Stimulated activated naive CD8-positive, alpha-beta T cell treated with anti-CD3 and anti-CD28 coated beads, Interleukin-15, amount 100 ng/mL, for 72 hours (primary cell): ENCODE results near the gene ARHGEF16.

Experiments
- ATAC-seq: fragments of 150-1000 bp; cut with Tn5 transposase; 2 replicates; pipeline ENCODE4 v1.10.0; 2021; ENCODE audit warnings: mild to moderate bottlenecking, moderate library complexity
- DNase-seq, 2 donors: peaks; one replicate each; pipeline ENCODE4 v3.0.0; 2021 to 2022
- H3K27ac Mint-ChIP-seq, 2 donors: one replicate each; pipeline ENCODE4 v1.8.0; 2022; ENCODE audit warnings: mild to moderate bottlenecking in 2 of 2, mixed read lengths in 2 of 2, moderate library complexity in 2 of 2
- H3K27me3 Mint-ChIP-seq: one replicate; pipeline ENCODE4 v1.8.0; 2022; ENCODE audit warnings: mixed read lengths
- H3K4me1 Mint-ChIP-seq: one replicate; pipeline ENCODE4 v1.8.0; 2022; ENCODE audit warnings: mild to moderate bottlenecking, mixed read lengths
- H3K4me3 Mint-ChIP-seq, 2 donors: one replicate each; pipeline ENCODE4 v1.8.0; 2022; ENCODE audit warnings: mild to moderate bottlenecking in 2 of 2, mixed read lengths in 2 of 2, moderate library complexity in 1 of 2
- H3K9me3 Mint-ChIP-seq, 2 donors: one replicate each; pipeline ENCODE4 v1.8.0; 2022; ENCODE audit warnings: mixed read lengths in 2 of 2

The ARHGEF16 gene

DNA sequence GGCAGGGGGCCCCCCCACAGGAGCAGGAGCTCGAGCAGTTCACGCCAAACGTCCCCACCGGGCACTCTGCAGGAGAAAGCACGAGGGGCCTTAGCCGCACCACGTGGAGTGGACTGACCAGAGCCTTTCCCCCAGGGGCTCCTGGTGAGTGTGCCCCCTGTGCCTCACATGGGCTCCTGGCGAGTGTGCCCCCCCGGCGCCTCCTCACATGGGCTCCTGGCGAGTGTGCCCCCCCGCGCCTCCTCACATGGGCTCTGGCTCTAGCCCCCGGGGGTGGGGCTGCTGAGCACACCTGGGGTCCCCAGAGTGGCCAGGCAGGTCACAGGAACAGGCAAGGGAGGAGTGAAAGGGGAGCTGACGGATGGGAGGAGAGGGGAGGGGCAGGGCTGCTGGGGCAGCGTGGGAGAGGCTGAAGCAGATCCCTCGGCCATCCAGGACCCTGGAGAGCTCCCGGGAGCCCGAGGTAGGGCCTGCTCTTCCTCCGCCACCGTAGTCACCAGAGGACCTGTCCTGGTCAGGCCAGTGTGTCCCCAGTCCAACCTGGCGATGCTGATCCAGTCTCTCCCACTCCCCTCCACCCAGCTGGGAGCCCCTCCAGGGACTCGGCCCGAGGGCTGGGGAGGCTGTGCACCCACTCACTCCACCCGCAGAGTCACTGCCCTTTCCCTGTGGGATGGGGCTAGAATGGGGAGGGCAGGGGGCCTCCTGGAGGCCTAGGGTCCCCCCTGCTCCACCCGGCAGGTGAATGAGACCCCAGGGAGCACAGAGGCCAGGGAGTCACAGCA is 47.6 kb downstream of the ARHGEF16 start:
- Mint-ChIP-seq H3K27me3 (no peaks in the 10 kb centered on the region), H3K4me3 (no peak overlapping the region), H3K9me3 (no peaks in the 10 kb centered on the region), H3K27ac (no peak overlapping the region), H3K4me1 (no peaks in the 10 kb centered on the region)
- ATAC-seq (peak; percentile 88), DNase-seq (peak in 1 of 2 donors; percentile 37)

- peak overlapping the region in 1 of 2 donors; percentile 71 for H3K27ac Mint-ChIP-seq
- H3K9me3 Mint-ChIP-seq: no peaks in the 10 kb centered on the region
- H3K4me3 Mint-ChIP-seq: no peak overlapping the region
- H3K4me1 Mint-ChIP-seq: no peaks in the 10 kb centered on the region
- no peak for ATAC-seq
- H3K27me3 Mint-ChIP-seq: no peaks in the 10 kb centered on the region
- DNase-seq: no peak
These were observed 48.4 kb downstream of the ARHGEF16 start for GRCh38 chr1:3502641-3503524.

- no peak for DNase-seq
- Mint-ChIP-seq H3K27me3 (no peaks in the 10 kb centered on the region), H3K4me3 (no peak overlapping the region), H3K4me1 (no peaks in the 10 kb centered on the region), H3K27ac (no peak overlapping the region), H3K9me3 (no peaks in the 10 kb centered on the region)
- ATAC-seq: no peak
These were observed 49.0 kb downstream of the ARHGEF16 start for GRCh38 chr1:3503525-3503886.

- no peaks in the 10 kb centered on the region for H3K4me1 Mint-ChIP-seq
- no peaks in the 10 kb centered on the region for H3K27me3 Mint-ChIP-seq
- H3K4me3 Mint-ChIP-seq: no peak overlapping the region
- DNase-seq: no peak
- H3K27ac Mint-ChIP-seq: no peak overlapping the region
- ATAC-seq: no peak
- no peaks in the 10 kb centered on the region for H3K9me3 Mint-ChIP-seq
These were observed 49.8 kb downstream of the ARHGEF16 start for GRCh38 chr1:3504151-3504821.

DNA sequence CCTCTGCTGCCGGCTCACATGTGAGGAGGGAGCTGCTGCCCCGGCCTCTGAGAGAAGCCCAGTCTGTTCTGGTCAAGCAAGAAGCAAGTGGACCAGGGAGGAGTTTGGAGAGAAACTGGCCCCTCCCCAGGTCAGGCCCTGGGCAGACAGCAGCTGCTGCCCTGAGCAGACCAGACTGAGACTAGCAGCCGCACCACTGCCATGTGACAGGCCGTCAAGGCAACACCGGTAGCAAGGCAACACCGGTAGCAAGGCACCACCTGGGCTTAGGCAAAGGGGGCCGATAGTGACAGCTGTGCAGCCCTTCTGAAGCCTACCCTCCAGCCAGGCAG is 50.3 kb downstream of the ARHGEF16 start:
- H3K9me3 Mint-ChIP-seq: no peaks in the 10 kb centered on the region
- H3K27me3 Mint-ChIP-seq: no peaks in the 10 kb centered on the region
- H3K27ac Mint-ChIP-seq: no peak overlapping the region
- no peak for DNase-seq
- H3K4me3 Mint-ChIP-seq: no peak overlapping the region
- no peaks in the 10 kb centered on the region for H3K4me1 Mint-ChIP-seq
- no peak for ATAC-seq

- Mint-ChIP-seq H3K27me3 (no peaks in the 10 kb centered on the region), H3K27ac (no peak overlapping the region), H3K9me3 (no peaks in the 10 kb centered on the region), H3K4me3 (no peak overlapping the region), H3K4me1 (no peaks in the 10 kb centered on the region)
- ATAC-seq: no peak
- DNase-seq: no peak
These were observed 50.7 kb downstream of the ARHGEF16 start for GRCh38 chr1:3505161-3505560.

- no peaks in the 10 kb centered on the region for H3K9me3 Mint-ChIP-seq
- no peaks in the 10 kb centered on the region for H3K4me1 Mint-ChIP-seq
- DNase-seq (no peak), ATAC-seq (no peak)
- H3K27me3 Mint-ChIP-seq: no peaks in the 10 kb centered on the region
- H3K4me3 Mint-ChIP-seq: no peak overlapping the region
- no peak overlapping the region for H3K27ac Mint-ChIP-seq
These were observed 51.6 kb downstream of the ARHGEF16 start for GRCh38 chr1:3506041-3506440.

DNA sequence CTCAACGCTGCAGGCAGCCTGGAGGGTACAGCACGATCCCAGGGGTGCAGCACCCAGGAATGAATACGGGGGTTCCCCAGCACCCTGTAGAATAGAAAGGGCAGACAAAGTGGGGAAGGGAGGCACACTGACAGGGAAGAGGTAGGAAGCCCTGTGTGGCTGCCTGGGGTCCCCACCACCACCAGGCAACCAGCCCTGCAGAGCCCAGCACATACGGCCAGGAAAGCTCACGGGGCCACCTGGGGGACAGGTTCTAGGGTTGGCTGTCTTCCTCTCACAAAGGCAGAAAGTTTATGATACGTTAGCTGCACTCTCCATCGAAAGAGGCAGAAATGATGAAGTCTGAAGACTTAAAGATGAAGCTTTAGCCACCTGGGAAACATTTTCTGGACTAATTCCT is 52.5 kb downstream of the ARHGEF16 start:
- no peak for ATAC-seq
- H3K4me3 Mint-ChIP-seq: no peak overlapping the region
- no peak for DNase-seq
- H3K9me3 Mint-ChIP-seq: no peaks in the 10 kb centered on the region
- H3K27ac Mint-ChIP-seq: peak overlapping the region in 1 of 2 donors; percentile 59
- H3K4me1 Mint-ChIP-seq: no peaks in the 10 kb centered on the region
- H3K27me3 Mint-ChIP-seq: no peaks in the 10 kb centered on the region

DNA sequence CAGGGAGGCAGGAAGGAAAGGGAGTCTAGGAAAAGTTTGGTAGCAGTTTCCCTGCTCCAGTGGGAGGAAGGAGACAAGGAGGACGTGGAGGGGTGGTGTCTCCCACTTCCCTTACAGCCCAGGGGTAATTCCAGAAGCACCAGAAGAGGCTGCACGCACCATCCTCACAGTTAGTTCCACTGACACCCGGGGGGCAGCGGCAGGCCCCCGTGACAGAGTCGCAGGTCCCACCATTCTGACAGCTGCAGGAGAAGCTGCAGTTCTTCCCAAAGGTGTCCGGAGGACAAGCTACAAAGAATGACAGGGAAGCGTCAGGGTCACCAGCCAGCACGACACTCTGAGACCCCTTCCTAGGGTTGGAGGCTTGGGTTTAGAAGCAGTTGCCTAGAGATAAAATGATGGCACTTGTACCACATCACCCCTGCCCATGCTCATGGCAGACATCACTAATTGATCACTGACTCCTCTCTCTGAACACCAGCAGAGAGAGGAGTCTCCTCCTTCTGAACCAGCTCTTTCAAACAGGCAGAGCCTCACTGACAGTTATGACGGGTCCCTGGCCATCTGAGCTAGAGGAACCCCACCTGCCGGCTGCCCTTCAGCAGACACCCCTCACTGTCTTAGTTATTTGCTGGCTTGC is 53.3 kb downstream of the ARHGEF16 start:
- no peak for ATAC-seq
- Mint-ChIP-seq H3K27ac (no peak overlapping the region), H3K27me3 (no peaks in the 10 kb centered on the region), H3K4me3 (no peak overlapping the region), H3K4me1 (no peaks in the 10 kb centered on the region), H3K9me3 (no peaks in the 10 kb centered on the region)
- DNase-seq: no peak

DNA sequence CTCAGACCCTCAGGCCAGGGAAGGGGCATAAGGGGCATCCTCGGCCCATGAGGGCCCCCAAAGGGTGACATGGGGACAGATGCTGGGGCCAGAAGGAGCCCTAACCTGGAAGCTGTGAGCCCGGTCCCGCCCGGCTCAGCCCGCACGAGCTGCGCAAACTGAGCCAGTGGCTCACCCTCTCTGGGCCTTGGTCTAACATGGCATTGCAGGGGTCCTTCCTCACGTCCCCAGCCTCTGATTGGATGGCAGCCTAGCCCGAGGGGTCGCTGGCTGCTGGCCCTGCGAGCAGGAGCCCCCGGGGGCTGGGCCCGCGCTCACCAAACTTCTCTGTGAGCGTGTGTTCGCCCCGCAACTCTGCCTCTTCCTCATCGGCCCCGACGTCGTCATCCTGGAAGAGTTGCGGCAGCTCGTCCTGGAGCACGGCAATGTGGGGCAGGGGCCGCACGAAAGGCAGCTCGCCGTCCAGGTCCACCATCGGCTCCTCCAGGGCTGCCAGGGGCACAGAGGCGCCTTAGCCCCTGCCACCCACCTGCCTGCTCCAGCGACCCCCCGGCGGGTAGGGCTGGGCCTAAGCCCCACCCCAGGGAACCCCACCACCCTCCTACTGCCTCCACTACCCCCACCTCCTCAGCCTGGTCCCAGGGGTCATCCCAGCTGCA is 54.4 kb downstream of the ARHGEF16 start:
- H3K4me1 Mint-ChIP-seq: no peaks in the 10 kb centered on the region
- H3K27me3 Mint-ChIP-seq: no peaks in the 10 kb centered on the region
- H3K27ac Mint-ChIP-seq: no peak overlapping the region
- ATAC-seq: peak; percentile 36
- H3K9me3 Mint-ChIP-seq: no peaks in the 10 kb centered on the region
- no peak overlapping the region for H3K4me3 Mint-ChIP-seq
- DNase-seq: no peak

DNA sequence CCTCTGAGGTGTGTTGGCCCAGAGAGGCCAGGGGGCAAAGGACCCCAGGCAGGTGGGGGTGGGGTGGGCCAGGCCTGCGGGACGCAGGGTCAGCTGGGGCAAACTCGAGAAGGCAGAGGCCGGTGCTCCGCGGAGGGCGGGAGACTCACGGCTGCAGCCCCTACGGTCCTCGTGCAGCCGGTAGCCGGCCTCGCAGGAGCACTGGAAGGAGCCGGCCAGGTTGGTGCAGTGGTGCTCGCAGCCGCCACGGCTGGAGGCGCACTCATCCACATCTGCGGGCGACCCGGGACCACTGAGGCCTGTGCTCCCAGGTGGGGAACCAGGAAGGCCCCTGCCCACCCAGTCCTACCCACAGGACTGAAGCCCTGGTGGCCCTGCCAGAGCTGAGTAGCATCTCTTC is 55.3 kb downstream of the ARHGEF16 start:
- H3K27ac Mint-ChIP-seq: no peak overlapping the region
- H3K27me3 Mint-ChIP-seq: no peaks in the 10 kb centered on the region
- DNase-seq: no peak
- no peak overlapping the region for H3K4me3 Mint-ChIP-seq
- no peaks in the 10 kb centered on the region for H3K9me3 Mint-ChIP-seq
- no peak for ATAC-seq
- H3K4me1 Mint-ChIP-seq: no peaks in the 10 kb centered on the region

DNA sequence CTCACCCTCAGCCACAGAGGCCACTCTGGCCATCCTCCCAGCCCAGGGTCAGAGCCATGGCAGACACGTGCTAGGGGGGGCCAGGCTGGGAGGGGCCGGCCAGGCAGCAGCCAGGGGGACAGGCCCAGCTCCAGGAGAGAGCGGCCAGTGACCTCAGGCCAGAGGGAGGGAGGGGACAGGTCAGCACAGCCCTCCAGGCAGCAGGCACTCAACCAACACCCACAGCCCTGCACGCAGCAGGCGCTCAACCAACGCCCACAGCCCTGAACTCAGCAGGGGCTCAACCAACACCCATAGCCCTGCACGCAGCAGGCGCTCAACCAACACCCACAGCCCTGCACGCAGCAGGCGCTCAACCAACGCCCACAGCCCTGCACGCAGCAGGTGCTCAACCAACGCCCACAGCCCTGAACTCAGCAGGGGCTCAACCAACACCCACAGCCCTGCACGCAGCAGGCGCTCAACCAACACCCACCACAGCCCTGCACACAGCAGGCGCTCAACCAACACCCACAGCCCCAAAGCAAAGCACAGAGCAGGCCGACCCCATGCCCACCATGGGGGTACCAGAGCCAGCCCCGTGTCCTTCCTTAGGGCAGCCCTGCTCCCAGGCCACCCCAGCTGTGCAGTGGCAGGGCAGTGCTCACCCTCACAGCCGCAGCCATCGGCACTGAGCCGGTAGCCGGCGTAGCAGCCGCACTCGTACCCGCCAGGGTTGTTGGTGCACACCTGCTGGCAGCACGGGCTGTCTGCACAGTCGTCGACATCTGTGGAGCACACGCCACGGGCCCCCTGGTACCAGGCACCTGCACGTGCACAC is 55.9 kb downstream of the ARHGEF16 start:
- Mint-ChIP-seq H3K4me1 (no peaks in the 10 kb centered on the region), H3K9me3 (no peaks in the 10 kb centered on the region), H3K27ac (peak overlapping the region in 1 of 2 donors; percentile 45), H3K4me3 (no peak overlapping the region), H3K27me3 (no peaks in the 10 kb centered on the region)
- no peak for DNase-seq
- no peak for ATAC-seq

DNA sequence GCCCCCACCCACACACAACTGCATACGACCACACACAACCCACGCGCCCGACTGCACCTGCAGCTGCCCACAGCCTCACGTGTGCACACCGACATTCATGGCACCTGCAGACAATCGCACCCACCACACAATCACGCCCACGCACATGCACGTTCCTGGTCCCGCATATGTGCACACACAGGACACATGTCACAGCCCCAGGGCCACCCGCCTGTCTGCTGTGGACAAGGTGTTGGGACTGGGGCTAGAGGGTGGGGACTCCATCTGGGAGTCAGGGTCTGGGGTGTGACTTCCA is 56.4 kb downstream of the ARHGEF16 start:
- ATAC-seq (no peak), DNase-seq (no peak)
- Mint-ChIP-seq H3K27ac (no peak overlapping the region), H3K4me3 (no peak overlapping the region), H3K27me3 (no peaks in the 10 kb centered on the region), H3K4me1 (no peaks in the 10 kb centered on the region), H3K9me3 (no peaks in the 10 kb centered on the region)

DNA sequence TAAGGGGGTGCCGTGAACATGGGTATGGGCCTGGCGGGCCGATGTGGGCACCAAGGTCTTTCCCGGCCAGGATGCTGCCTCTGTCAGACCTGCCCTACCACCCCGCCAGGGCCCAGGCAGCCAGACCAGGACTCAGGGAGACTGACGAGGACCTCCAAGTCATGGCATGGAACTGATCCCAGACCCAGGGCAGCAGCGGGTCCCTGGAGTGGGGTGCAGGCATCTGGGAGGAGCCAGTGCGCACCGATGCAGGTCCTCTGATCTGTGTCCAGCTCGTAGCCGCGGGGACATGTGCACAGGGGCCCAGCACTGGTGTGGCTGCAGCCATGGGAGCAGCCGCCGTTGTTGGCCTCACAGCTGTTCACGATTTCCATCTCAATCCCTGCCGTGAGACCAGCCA is 56.8 kb downstream of the ARHGEF16 start:
- H3K27me3 Mint-ChIP-seq: no peaks in the 10 kb centered on the region
- no peak overlapping the region for H3K4me3 Mint-ChIP-seq
- no peak overlapping the region for H3K27ac Mint-ChIP-seq
- ATAC-seq (no peak), DNase-seq (no peak)
- H3K9me3 Mint-ChIP-seq: no peaks in the 10 kb centered on the region
- H3K4me1 Mint-ChIP-seq: no peaks in the 10 kb centered on the region

DNA sequence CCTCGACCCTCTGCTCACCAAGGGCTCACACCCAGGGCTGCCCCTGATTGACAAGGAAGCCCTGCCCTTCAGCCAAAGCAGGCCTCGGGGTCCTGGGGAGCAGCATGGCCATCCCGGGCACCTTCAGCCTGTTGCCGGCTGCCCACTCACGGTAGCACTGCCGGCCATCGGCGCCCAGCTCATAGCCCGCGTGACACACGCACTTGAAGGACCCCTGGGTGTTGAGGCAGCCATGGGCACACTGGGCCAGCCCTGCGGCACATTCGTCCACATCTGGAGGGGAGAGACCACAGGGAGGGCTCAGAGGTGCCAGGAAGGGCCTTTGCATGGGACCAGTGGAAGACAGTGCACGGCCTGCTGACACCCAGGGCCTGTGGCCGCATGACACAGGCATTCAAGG is 57.4 kb downstream of the ARHGEF16 start:
- Mint-ChIP-seq H3K4me3 (no peak overlapping the region), H3K27ac (no peak overlapping the region)

More for the DNA sequence above, 57.4 kb downstream of the ARHGEF16 start:
- Mint-ChIP-seq H3K4me1 (no peaks in the 10 kb centered on the region), H3K9me3 (no peaks in the 10 kb centered on the region), H3K27me3 (no peaks in the 10 kb centered on the region)
- no peak for ATAC-seq
- DNase-seq: no peak
